GM21717 (cell line): Measurements from ENCODE around the gene SPEG.
A peak's percentile ranks its signal among the peaks of the same experiment; 100 is the strongest.

Experiments
- ATAC-seq: cut with Tn5 transposase; IDR thresholded peaks from one replicate; pipeline ENCODE4 v1.9.1; 2021; ENCODE audit warnings: mild to moderate bottlenecking, moderate library complexity; ENCODE audit not compliant: unreplicated experiment

SPEG gene

DNA sequence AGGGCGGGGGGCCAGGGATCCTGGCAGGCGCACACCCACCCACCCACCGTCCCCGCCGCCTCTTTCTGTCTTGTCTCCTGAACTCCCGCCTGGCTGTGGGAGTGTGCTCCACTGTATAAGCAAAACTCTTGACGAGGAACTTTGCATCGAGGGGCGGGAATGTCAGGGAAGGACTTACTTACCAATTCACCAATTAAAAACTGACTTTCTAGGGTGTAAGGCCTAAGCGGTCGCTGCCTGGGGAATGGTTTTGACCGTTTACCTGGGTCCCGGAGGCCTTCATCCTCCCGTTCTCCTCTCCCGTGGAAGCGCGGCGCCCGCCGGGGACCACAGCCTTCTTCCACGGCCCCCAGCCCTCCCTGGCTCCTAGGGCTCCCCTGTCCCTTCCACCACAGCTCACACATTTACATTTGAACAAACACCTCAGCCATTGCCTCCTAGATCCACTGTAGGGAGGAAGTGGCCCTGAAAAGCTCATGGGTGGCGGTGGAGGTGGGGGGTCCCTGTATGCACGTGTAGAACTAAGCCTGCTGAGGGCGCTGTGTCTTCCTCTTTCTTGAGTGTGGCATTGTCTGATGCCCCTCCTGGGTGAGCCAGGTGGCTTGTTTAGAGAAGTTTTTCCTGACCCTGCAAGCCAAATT is 88.5 kb downstream of the SPEG start:
- no peak for ATAC-seq

DNA sequence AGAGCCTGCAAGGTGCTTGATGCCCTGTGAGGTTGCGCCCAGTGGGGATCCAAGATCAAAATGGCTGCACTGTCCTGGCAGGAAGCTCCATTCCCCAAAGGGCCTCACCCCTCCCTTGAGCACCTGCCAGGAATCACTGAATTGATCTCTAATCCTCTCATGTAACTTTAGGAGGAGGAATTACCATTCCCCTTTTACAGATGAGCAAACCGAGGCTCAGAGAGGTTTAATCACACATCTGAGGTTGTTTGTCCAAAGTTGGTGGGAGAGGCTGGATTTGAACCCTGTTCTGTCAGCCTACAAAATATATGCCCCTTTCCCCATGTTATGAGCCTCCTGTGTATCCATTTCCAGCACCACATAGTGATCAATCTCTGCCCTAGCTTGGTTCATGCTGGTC is 90.2 kb downstream of the SPEG start:
- ATAC-seq: no peak

DNA sequence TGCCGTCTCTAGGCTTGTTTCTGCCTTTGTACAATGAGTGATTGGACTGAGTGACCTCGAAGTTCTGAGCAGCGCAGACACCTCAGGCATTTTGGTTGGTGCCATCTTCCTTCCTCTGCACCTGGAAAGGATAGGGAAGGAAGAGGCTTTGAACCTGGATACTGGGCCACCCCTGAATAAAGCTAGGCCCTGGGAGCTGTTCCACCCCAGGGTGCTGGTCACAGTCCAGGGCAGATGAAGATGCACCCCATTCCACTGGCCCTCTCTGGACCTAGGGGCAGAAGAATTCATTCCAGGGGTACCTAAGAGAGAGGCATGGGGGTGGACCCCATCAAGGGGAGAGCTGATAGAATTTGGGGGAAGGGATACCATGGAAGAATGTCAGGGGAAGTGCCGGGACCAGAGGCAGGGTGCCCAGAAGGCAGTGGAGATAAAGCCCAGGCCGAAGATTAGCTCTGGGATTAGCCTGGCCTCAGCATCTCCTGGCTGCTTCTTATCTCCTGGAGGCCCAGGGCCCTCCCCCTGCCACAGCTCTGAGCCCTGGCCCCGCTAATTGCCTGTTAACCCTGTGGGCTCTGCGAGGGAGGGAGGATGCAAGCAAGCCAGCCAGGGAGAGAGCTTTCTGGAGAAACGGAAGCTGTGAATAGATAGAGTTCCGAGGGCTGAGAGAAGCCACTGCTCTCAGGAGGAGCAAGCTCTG is 91.0 kb downstream of the SPEG start:
- no peak for ATAC-seq

DNA sequence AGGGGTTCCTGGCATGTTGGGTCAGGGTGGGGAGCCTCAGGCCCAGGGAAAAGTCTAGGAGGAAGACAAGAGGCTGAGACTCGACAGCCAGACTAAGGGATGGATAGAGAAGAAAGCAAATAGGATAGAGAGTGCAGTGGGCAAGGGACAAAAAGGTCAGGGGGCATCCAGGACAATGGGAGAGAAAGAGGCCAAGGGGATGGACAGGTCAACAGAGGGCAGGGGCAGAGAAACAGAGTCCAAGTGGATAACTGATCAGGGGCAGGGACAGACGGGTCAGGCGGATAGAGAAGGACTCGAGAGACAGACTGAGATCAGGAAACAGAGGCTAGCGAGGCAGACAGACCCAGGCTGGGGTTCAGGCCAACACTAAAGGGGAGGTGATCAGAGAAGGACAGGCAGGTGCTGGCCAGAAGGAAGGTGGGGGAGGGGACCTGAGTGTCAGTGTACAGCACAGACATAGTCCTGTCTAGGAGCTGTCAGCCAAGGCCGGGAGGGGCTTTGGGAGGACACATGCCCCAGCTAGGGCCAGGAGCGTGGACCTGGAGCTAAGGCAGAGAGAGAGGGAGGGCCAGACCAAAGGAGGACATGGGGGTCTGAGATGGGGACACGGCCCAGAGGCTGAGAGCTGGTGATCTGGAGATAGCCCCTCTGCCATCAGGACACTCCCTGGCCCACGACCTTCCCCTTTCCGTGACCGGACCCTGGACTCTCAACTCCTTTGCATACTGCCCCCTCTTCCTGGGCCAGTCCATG is 91.9 kb downstream of the SPEG start:
- no peak for ATAC-seq

- no peak for ATAC-seq
These were observed 92.4 kb downstream of the SPEG start for GRCh38 chr2:219527076-219527394.

- ATAC-seq: no peak
These were observed 92.8 kb downstream of the SPEG start for GRCh38 chr2:219527472-219527871.

- peak; percentile 82 for ATAC-seq
These were observed 95.7 kb downstream of the SPEG start for GRCh38 chr2:219530048-219530963.

GRCh38 chr2:219531639-219532377 is 97.2 kb downstream of the SPEG start:
- no peak for ATAC-seq

- ATAC-seq: no peak
These were observed 97.7 kb downstream of the SPEG start for GRCh38 chr2:219532378-219532649.

- no peak for ATAC-seq
These were observed 99.5 kb downstream of the SPEG start for GRCh38 chr2:219533930-219534661.

DNA sequence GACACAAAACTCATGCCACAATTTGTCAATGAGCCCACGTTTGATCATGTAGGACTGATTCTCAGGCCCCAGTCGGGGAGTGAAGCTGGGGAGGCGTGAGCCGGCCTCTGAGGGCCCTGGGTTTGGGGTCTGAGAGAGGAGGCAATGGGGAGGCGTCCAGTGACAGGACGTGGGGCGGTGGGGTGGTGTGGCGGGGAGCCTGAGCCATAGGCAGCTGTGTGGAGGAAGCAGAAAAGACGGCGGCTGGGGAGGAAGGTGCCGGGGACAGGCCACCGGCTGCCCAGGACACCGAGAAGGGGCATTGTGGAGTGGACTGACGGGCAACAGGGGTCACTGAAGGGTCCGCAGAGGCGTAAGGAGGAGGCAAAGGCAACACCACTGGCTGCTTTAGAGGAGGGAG is 101.8 kb downstream of the SPEG start:
- ATAC-seq: no peak

GRCh38 chr2:219536967-219537366 is 102.3 kb downstream of the SPEG start:
- no peak for ATAC-seq

DNA sequence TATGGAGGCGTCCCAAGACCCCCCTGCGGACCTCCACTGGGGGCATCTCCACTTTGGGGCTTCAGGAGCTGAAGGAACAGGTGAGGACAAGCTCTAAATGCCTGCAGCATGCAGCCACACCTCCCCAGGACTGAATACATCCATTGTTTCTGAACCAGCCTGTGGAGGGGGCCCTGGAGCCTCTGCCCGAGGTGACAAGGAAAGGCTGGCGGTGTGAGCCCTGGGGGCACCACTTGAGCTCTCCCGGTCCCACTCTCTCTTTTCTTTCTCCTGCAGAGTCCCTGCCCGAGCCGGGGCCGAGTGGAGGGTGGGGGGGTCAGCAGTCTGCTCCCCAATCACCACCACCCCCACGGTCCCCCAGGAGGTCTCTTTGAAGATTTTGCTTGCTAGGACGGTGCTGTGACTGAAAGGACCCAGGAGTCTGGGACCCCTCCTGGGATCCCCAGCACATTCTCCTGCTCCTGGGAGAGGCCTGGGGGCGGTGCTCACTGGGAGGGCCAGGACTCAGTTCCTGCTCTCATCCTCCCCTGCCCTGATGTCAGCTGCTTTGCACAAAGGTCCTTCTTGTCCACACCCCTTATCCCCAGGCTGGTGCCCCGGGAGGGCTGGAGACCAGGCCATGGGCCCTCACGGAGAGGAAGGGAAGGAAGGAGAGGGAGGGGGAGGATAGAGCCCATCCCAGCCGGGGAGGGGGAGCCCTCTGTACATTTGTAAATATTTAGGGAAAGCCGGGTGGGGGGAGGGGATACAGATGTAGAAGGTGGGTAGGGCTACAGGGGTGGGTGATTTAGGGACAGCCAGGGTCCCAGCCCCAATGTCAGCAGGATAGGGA is 103.2 kb downstream of the SPEG start:
- ATAC-seq: no peak

DNA sequence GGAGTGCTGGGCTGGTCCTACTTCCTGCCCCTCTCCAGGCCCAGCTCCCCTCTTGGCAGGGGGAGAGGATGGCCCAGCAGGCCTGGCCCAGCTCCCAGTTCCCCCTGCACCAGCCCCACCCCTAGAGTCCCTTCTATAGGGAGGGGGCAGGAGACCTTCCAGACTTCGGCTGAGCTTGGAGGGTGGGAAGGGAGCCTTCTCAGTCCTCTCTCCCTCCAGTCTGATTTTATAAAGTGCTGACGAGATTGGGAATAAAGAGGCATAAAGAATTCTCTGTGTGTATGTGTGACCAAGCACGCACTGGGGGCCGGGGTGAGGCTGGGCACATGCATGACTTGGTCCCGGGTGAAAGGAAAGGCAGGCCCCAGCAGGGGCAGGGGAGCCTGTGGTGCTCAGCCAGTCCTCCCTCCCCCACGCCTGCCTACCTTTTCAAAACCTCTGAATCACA is 103.9 kb downstream of the SPEG start:
- no peak for ATAC-seq

DNA sequence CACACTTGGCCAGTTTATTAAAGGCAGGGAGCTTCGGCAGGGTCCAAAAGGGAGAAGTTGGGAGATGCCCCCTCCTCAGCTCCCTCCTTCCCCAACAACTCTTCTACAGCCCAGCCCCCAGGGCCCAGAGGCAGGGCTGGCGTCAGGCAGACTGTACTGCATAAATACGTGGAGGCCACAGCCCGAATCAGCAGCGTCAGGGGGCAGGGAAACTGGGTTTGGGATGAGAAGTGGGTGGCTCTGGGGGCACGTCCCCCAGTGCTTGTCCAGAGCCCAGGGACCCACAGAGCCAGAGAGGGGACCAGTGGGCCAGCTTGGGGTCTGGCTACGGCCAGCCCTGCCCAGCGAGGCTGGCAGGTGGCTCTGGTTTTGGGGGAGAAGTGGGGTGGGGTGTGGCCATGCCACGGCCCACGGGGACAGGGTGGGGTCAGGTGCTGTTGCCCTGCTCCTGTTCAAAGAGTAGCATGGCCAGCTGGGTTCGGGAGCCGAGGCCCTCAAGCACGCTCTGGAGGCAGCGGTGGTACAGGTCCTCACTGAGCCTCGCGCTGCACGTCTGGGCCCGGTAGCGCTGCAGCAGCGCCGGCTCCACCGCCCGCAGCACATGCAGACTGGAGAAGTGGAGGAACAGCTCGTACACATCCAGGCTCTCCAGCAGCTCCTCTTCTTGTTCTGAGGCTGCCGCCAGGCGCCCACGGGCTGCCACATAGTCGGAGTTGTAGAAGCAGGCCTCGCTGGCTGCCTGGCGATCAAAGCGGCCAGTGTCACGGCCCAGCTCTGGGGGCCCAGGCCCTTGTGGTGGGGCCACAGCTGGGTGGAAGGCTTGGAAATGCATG is 104.5 kb downstream of the SPEG start:
- ATAC-seq: no peak

- no peak for ATAC-seq
These were observed 105.5 kb downstream of the SPEG start for GRCh38 chr2:219539926-219540678.

- ATAC-seq: no peak
These were observed 106.3 kb downstream of the SPEG start for GRCh38 chr2:219540784-219541504.
